Suprapubic skin (tissue), 4 donors: ENCODE measurements around the gene LMAN1. TPM values are rescaled to one million over a fixed set of nuclear protein-coding genes. Genes with fewer than 3 reads are reported as not detected.

ENCODE experiments used
- DNase-seq, 2 donors: peaks; one replicate each; pipeline ENCODE4 v3.0.0-alpha.2; 2019; ENCODE audit warnings: low spot score in 2 of 2
- H3K27ac ChIP-seq: fragments of 200-600 bp; sonication (generic); one replicate; pipeline ENCODE4 v1.5.1; 2019
- H3K27me3 ChIP-seq: fragments of 200-600 bp; sonication (generic); one replicate; pipeline ENCODE4 v1.5.1; 2019
- H3K36me3 ChIP-seq: fragments of 200-600 bp; sonication (generic); one replicate; pipeline ENCODE4 v1.5.1; 2019
- H3K4me1 ChIP-seq: fragments of 200-600 bp; sonication (generic); one replicate; pipeline ENCODE4 v1.5.1; 2019
- H3K4me3 ChIP-seq: fragments of 200-600 bp; sonication (generic); one replicate; pipeline ENCODE4 v1.5.1; 2019; ENCODE audit warnings: mild to moderate bottlenecking
- H3K9me3 ChIP-seq: fragments of 200-600 bp; sonication (generic); one replicate; pipeline ENCODE4 v1.5.1; 2019
- CTCF ChIP-seq, 2 donors: fragments of 200-600 bp in 1 of 2; fragments of 450-650 bp in 1 of 2; sonication (generic) in 1 of 2; IDR thresholded peaks; one replicate each; pipeline ENCODE4 v1.5.1; 2016 to 2019; ENCODE audit warnings: antibody characterized with exemption in 2 of 2, mild to moderate bottlenecking in 1 of 2, moderate library complexity in 1 of 2
- EP300 ChIP-seq: sonication (generic); formaldehyde crosslinking; IDR thresholded peaks from one replicate; pipeline ENCODE4 v1.6.1; 2017; ENCODE audit warnings: antibody characterized with exemption
- POLR2A ChIP-seq, 2 donors: fragments of 450-650 bp; IDR thresholded peaks; one replicate each; pipeline ENCODE4 v1.6.1; 2017; ENCODE audit warnings: antibody characterized with exemption in 2 of 2, mild to moderate bottlenecking in 2 of 2, moderate library complexity in 2 of 2
- POLR2AphosphoS5 ChIP-seq, 3 donors: sonication (generic); formaldehyde crosslinking; IDR thresholded peaks; one replicate each; pipeline ENCODE4 v1.6.1; 2017; ENCODE audit warnings: antibody characterized with exemption in 3 of 3
- WGBS: methylation state at CpG from one replicate; pipeline ENCODE4 v1.1.5; 2018; 5-methylcytosine and 5-hydroxymethylcytosine counted together
- total RNA-seq, 4 donors: library from RNA; depleted of rRNA; stranded (reverse); fragments of >200 nt; gene quantifications; one replicate each; pipeline ENCODE4 v1.1.0, GENCODE V29; 2016

LMAN1 gene
- total RNA-seq, 4 donors from 2014 or later: 39.8 to 61.2 (median 47.6) TPM

GRCh38 chr18:59388817-59389216 lies 29.8 kb upstream of the LMAN1 start:
- 84% methylated on average over 4 of the region's 4 CpGs for WGBS

GRCh38 chr18:59387687-59388565 lies 28.9 kb upstream of the LMAN1 start:
- no peaks in the 10 kb centered on the region for H3K4me1 ChIP-seq
- 83% methylated on average over 11 of the region's 11 CpGs for WGBS
- no peak for TF ChIP-seq POLR2A (IDR thresholded peaks at IDR 0.05)
- no peak for TF ChIP-seq CTCF (IDR thresholded peaks at IDR 0.05)
- TF ChIP-seq EP300: no peak
- TF ChIP-seq POLR2AphosphoS5 (IDR thresholded peaks at IDR 0.05): no peak
- no peak for DNase-seq
- H3K27me3 ChIP-seq: no peaks in the 10 kb centered on the region
- no peaks in the 10 kb centered on the region for H3K36me3 ChIP-seq
- H3K9me3 ChIP-seq: no peaks in the 10 kb centered on the region
- no peak overlapping the region for H3K27ac ChIP-seq
- no peak overlapping the region for H3K4me3 ChIP-seq

More at GRCh38 chr18:59388817-59389216, 29.8 kb upstream of the LMAN1 start:
- TF ChIP-seq POLR2A (IDR thresholded peaks at IDR 0.05): no peak
- Histone ChIP-seq H3K9me3 (no peaks in the 10 kb centered on the region), H3K27me3 (no peaks in the 10 kb centered on the region), H3K4me1 (no peaks in the 10 kb centered on the region), H3K36me3 (no peaks in the 10 kb centered on the region), H3K27ac (no peak overlapping the region), H3K4me3 (no peak overlapping the region)
- no peak for DNase-seq

GRCh38 chr18:59386909-59387686 lies 28.0 kb upstream of the LMAN1 start:
- no peak for TF ChIP-seq CTCF (IDR thresholded peaks at IDR 0.05)
- no peak for TF ChIP-seq POLR2AphosphoS5 (IDR thresholded peaks at IDR 0.05)
- no peak for TF ChIP-seq POLR2A (IDR thresholded peaks at IDR 0.05)
- no peak for TF ChIP-seq EP300
- H3K9me3 ChIP-seq: no peaks in the 10 kb centered on the region
- H3K27me3 ChIP-seq: no peaks in the 10 kb centered on the region
- no peaks in the 10 kb centered on the region for H3K36me3 ChIP-seq
- no peaks in the 10 kb centered on the region for H3K4me1 ChIP-seq
- H3K27ac ChIP-seq: no peak overlapping the region
- 74% methylated on average over 8 of the region's 8 CpGs for WGBS
- no peak for DNase-seq
- H3K4me3 ChIP-seq: no peak overlapping the region

- no peak for DNase-seq
- Histone ChIP-seq H3K27me3 (no peaks in the 10 kb centered on the region), H3K4me3 (no peak overlapping the region), H3K9me3 (no peaks in the 10 kb centered on the region), H3K36me3 (no peaks in the 10 kb centered on the region), H3K27ac (no peak overlapping the region), H3K4me1 (no peaks in the 10 kb centered on the region)
- 90% methylated on average over 4 of the region's 4 CpGs for WGBS
- no peak for TF ChIP-seq CTCF (IDR thresholded peaks at IDR 0.05)
- no peak for TF ChIP-seq POLR2AphosphoS5 (IDR thresholded peaks at IDR 0.05)
- no peak for TF ChIP-seq POLR2A (IDR thresholded peaks at IDR 0.05)
- no peak for TF ChIP-seq EP300
These were observed 26.1 kb upstream of the LMAN1 start for GRCh38 chr18:59385191-59385590.

- Histone ChIP-seq H3K9me3 (no peaks in the 10 kb centered on the region), H3K4me1 (no peaks in the 10 kb centered on the region), H3K4me3 (no peak overlapping the region), H3K27me3 (no peaks in the 10 kb centered on the region), H3K36me3 (no peaks in the 10 kb centered on the region), H3K27ac (no peak overlapping the region)
- WGBS: 77% methylated on average over 6 of the region's 6 CpGs
- no peak for TF ChIP-seq POLR2A (IDR thresholded peaks at IDR 0.05)
- no peak for TF ChIP-seq EP300
- no peak for TF ChIP-seq CTCF (IDR thresholded peaks at IDR 0.05)
- TF ChIP-seq POLR2AphosphoS5 (IDR thresholded peaks at IDR 0.05): no peak
- DNase-seq: no peak
These were observed 24.8 kb upstream of the LMAN1 start for GRCh38 chr18:59383851-59384250.
